ENCODE data around the gene DNAH10.
A peak's percentile ranks its signal among the peaks of the same experiment; 100 is the strongest.
"Not testable (repeated sequence)": the region's sequence is repeated elsewhere in the genome, so short reads cannot be mapped to it uniquely, and the experiment has no call there.

DNAH10 gene

GRCh38 chr12:123934829-123935228, 172.7 kb downstream of the DNAH10 start:
- no peak for DNase-seq (ENCODE audit: low read depth in 2 of 2)

GRCh38 chr12:123935956-123936355, 173.9 kb downstream of the DNAH10 start:
- no peak for DNase-seq (ENCODE audit: low read depth in 2 of 2)

GRCh38 chr12:123936471-123936870, 174.4 kb downstream of the DNAH10 start:
- DNase-seq (ENCODE audit: low read depth in 2 of 2) = no peak

- DNase-seq (ENCODE audit: low read depth in 2 of 2) = no peak
These were observed 175.0 kb downstream of the DNAH10 start for GRCh38 chr12:123936956-123937706.

- DNase-seq (ENCODE audit: low read depth in 2 of 2) = peak in 1 of 2 donors; percentile 14
These were observed 175.8 kb downstream of the DNAH10 start for GRCh38 chr12:123937707-123938591.

- DNase-seq (ENCODE audit: low read depth in 2 of 2) = no peak
These were observed 176.8 kb downstream of the DNAH10 start for GRCh38 chr12:123938679-123939480.

- DNase-seq (ENCODE audit: low read depth in 2 of 2) = no peak
These were observed 177.9 kb downstream of the DNAH10 start for GRCh38 chr12:123939716-123940626.

- no peak for DNase-seq (ENCODE audit: low read depth in 2 of 2)
These were observed 178.5 kb downstream of the DNAH10 start for GRCh38 chr12:123940627-123940966.

- DNase-seq (ENCODE audit: low read depth in 2 of 2) = no peak
These were observed 178.9 kb downstream of the DNAH10 start for GRCh38 chr12:123941000-123941399.

GRCh38 chr12:123941624-123942237, 179.6 kb downstream of the DNAH10 start:
- no peak for DNase-seq (ENCODE audit: low read depth in 2 of 2)

GRCh38 chr12:123942238-123942653, 180.1 kb downstream of the DNAH10 start:
- no peak for DNase-seq (ENCODE audit: low read depth in 2 of 2)

GRCh38 chr12:123942911-123943648, 181.0 kb downstream of the DNAH10 start:
- DNase-seq (ENCODE audit: low read depth in 2 of 2) = no peak

GRCh38 chr12:123943816-123944215, 181.7 kb downstream of the DNAH10 start:
- no peak for DNase-seq (ENCODE audit: low read depth in 2 of 2)

GRCh38 chr12:123944696-123945095, 182.6 kb downstream of the DNAH10 start:
- DNase-seq (ENCODE audit: low read depth in 2 of 2) = no peak

GRCh38 chr12:123945287-123946151, 183.4 kb downstream of the DNAH10 start:
- DNase-seq (ENCODE audit: low read depth in 2 of 2) = no peak

GRCh38 chr12:123946152-123946515, 184.0 kb downstream of the DNAH10 start:
- no peak for DNase-seq (ENCODE audit: low read depth in 2 of 2)

- not testable (repeated sequence) for DNase-seq (ENCODE audit: low read depth in 2 of 2)
These were observed 184.7 kb downstream of the DNAH10 start for GRCh38 chr12:123946516-123947505.

GRCh38 chr12:123947531-123947930, 185.4 kb downstream of the DNAH10 start:
- DNase-seq (ENCODE audit: low read depth in 2 of 2) = not testable (repeated sequence)

All from stimulated activated CD4-positive, alpha-beta T cell treated with anti-CD3 and anti-CD28 coated beads, Interleukin-1b, Interleukin-23, amount 100 ng/mL, for 1 hour (primary cell).